Sigmoid colon (tissue), 4 donors: ENCODE measurements around the gene ZNF66.
"Not testable (repeated sequence)": the region's sequence is repeated elsewhere in the genome, so short reads cannot be mapped to it uniquely, and the experiment has no call there.

ENCODE experiments used
- EP300 ChIP-seq, 4 donors: sonication (generic); formaldehyde crosslinking; IDR thresholded peaks; one replicate each; pipeline ENCODE4 v1.6.1; 2017; ENCODE audit warnings: antibody characterized with exemption in 4 of 4
- POLR2A ChIP-seq, 2 donors: fragments of 450-650 bp; IDR thresholded peaks; one replicate each; pipeline ENCODE4 v1.6.1; 2016; ENCODE audit warnings: antibody characterized with exemption in 2 of 2, mild to moderate bottlenecking in 2 of 2, moderate library complexity in 2 of 2
- POLR2AphosphoS5 ChIP-seq, 4 donors: sonication (generic); formaldehyde crosslinking; IDR thresholded peaks; one replicate each; pipeline ENCODE4 v1.6.1; 2017; ENCODE audit warnings: antibody characterized with exemption in 4 of 4
- TF ChIP-seq, protein P1 (sequence below), 4 experiments: fragments of 450-650 bp in 3 of 4; fragments of 200-600 bp in 1 of 4; IDR thresholded peaks; one replicate each; pipeline ENCODE4 v1.5.1; 2016 to 2019; ENCODE audit warnings: antibody characterized with exemption in 4 of 4, mild to moderate bottlenecking in 3 of 4, moderate library complexity in 2 of 4

DNA sequence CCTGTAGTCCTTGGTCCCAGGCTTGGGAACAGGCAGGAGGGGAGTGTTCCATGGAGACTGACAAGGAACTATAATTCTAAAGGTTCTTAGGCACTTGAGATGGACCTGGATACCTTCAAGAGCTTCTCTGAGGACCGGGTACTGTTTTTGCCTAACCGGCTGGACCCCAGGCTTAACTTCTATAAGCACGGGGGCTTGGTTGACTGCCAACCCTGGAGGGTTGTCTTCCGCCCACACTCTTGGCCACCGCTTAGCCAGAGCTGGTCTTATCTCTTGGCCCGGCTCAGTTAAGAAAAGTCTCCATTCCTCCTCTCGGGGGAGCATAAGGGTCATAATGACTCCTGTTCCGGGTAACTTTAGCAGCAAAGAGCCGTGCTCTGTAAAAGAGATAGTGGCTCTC is 23.8 kb upstream of the ZNF66 start:
- TF ChIP-seq, protein P1, sequence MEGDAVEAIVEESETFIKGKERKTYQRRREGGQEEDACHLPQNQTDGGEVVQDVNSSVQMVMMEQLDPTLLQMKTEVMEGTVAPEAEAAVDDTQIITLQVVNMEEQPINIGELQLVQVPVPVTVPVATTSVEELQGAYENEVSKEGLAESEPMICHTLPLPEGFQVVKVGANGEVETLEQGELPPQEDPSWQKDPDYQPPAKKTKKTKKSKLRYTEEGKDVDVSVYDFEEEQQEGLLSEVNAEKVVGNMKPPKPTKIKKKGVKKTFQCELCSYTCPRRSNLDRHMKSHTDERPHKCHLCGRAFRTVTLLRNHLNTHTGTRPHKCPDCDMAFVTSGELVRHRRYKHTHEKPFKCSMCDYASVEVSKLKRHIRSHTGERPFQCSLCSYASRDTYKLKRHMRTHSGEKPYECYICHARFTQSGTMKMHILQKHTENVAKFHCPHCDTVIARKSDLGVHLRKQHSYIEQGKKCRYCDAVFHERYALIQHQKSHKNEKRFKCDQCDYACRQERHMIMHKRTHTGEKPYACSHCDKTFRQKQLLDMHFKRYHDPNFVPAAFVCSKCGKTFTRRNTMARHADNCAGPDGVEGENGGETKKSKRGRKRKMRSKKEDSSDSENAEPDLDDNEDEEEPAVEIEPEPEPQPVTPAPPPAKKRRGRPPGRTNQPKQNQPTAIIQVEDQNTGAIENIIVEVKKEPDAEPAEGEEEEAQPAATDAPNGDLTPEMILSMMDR (IDR thresholded peaks at IDR 0.05), result not testable (repeated sequence)
- TF ChIP-seq POLR2A, POLR2AphosphoS5, EP300 (IDR thresholded peaks at IDR 0.05): not testable (repeated sequence)
